MCF 10A (cell line): Measurements from ENCODE around the gene EME2. TPM values are rescaled to one million over a fixed set of nuclear protein-coding genes. Genes with fewer than 3 reads are reported as not detected.

Source experiments
- BruUV-seq: library from RNA; stranded (reverse); fragments of 400-500 nt; replicated peaks from 2 replicates; lab custom pipeline; 2021; lab: Mats Ljungman, UMichigan
- CTCF ChIA-PET: fragments of 300-600 bp; sonication (Branson Sonifier 250); formaldehyde crosslinking; extraction: SDS; loops from one replicate; lab custom pipeline; 2021; ENCODE audit warnings: antibody characterized with exemption, inconsistent platforms; lab: Yijun Ruan, JAX
- POLR2A ChIA-PET: fragments of 300-600, 350-650 bp; sonication (Branson Sonifier 250); formaldehyde crosslinking; extraction: SDS; loops from one replicate; lab custom pipeline; 2020; ENCODE audit warnings: antibody characterized with exemption, inconsistent platforms; lab: Yijun Ruan, JAX
- DNase-seq: peaks from one replicate; pipeline ENCODE4 v3.0.0-alpha.2; 2018; ENCODE audit not compliant: unreplicated experiment
- H3K27ac Mint-ChIP-seq: one replicate; pipeline ENCODE4 v1.8.0; 2022; ENCODE audit warnings: mild to moderate bottlenecking, low read depth, mixed read lengths; ENCODE audit not compliant: unreplicated experiment
- H3K27me3 Mint-ChIP-seq: one replicate; pipeline ENCODE4 v1.8.0; 2022; ENCODE audit warnings: mixed read lengths; ENCODE audit not compliant: insufficient read depth, unreplicated experiment
- H3K36me3 Mint-ChIP-seq: one replicate; pipeline ENCODE4 v1.8.0; 2022; ENCODE audit warnings: mild to moderate bottlenecking, moderate library complexity, mixed read lengths; ENCODE audit not compliant: insufficient read depth, unreplicated experiment
- H3K4me1 Mint-ChIP-seq: one replicate; pipeline ENCODE4 v1.8.0; 2022; ENCODE audit warnings: mixed read lengths; ENCODE audit not compliant: insufficient read depth, unreplicated experiment
- H3K4me3 Mint-ChIP-seq: one replicate; pipeline ENCODE4 v1.8.0; 2022; ENCODE audit warnings: mild to moderate bottlenecking, moderate library complexity, mixed read lengths; ENCODE audit not compliant: unreplicated experiment
- H3K9me3 Mint-ChIP-seq: one replicate; pipeline ENCODE4 v1.8.0; 2022; ENCODE audit warnings: mixed read lengths; ENCODE audit not compliant: unreplicated experiment
- intact Hi-C: fragments of 100-400 bp; cut with micrococcal nuclease; formaldehyde crosslinking; loops from 2 replicates; pipeline ENCODE4 v1.14.1; 2022
- microRNA-seq: library from miRNA; unstranded; fragments of <30 nt; microRNA quantifications from one replicate; pipeline ENCODE4 v1.2.0, GENCODE V29; 2022
- total RNA-seq: library from RNA; stranded (reverse); gene quantifications from 2 replicates; pipeline ENCODE4 v1.2.3, GENCODE V29; 2022
- TF ChIP-seq, protein P1 (sequence below): fragments of 200-600 bp; IDR thresholded peaks from one replicate; pipeline ENCODE4 v1.8.0; 2022; ENCODE audit warnings: antibody characterized with exemption, mild to moderate bottlenecking; ENCODE audit not compliant: unreplicated experiment

The EME2 gene
- total RNA-seq, 1 experiment from 2014 or later = 20.6 TPM

- no peak overlapping the region for H3K27ac Mint-ChIP-seq
- no peaks in the 10 kb centered on the region for H3K27me3 Mint-ChIP-seq
- TF ChIP-seq, protein P1, sequence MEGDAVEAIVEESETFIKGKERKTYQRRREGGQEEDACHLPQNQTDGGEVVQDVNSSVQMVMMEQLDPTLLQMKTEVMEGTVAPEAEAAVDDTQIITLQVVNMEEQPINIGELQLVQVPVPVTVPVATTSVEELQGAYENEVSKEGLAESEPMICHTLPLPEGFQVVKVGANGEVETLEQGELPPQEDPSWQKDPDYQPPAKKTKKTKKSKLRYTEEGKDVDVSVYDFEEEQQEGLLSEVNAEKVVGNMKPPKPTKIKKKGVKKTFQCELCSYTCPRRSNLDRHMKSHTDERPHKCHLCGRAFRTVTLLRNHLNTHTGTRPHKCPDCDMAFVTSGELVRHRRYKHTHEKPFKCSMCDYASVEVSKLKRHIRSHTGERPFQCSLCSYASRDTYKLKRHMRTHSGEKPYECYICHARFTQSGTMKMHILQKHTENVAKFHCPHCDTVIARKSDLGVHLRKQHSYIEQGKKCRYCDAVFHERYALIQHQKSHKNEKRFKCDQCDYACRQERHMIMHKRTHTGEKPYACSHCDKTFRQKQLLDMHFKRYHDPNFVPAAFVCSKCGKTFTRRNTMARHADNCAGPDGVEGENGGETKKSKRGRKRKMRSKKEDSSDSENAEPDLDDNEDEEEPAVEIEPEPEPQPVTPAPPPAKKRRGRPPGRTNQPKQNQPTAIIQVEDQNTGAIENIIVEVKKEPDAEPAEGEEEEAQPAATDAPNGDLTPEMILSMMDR = no peak
- H3K4me1 Mint-ChIP-seq = no peaks in the 10 kb centered on the region
- intact Hi-C loops = no loop called here
- no peak overlapping the region for H3K4me3 Mint-ChIP-seq
- CTCF ChIA-PET = interaction anchor here (0.6 kb wide), 2 partner anchors 30 to 181 kb away, joined by 3 read pairs; no protein-coding TSS in a partner anchor
- no peak for DNase-seq
- no peaks in the 10 kb centered on the region for H3K9me3 Mint-ChIP-seq
- POLR2A ChIA-PET = interaction anchor here (6.1 kb wide), 1 partner anchor 40 kb away, joined by 58 read pairs; the partner anchor contains the start of genes NUBP2 and SPSB3
- no TSS peak for BruUV-seq
- peaks cover 35% of the 10 kb centered on the region for H3K36me3 Mint-ChIP-seq
Observed at GRCh38 chr16:1822801-1823200, 50.2 kb downstream of the EME2 start.

DNA sequence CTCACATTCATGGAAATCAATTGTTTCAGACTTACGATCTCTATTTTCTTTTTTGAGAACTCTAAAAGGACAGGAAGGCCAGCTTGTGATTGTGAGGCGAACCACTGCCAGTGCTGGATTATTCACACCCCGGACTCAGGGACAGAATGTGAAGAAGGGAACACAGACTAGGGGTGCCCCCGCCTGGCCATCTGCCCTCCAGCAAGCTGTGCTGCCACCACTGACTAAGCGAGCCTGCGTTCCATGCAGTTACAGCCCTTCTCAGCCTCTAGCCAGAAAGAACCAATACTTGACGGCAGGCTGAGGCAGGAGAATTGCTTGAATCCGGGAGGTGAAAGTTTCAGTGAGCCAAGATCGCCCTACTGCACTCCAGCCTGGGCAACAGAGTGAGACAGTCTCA lies 51.2 kb downstream of the EME2 start:
- TF ChIP-seq, protein P1 = no peak
- ChIA-PET CTCF (interaction anchor here (0.6 kb wide), 2 partner anchors 66 to 135 kb away, joined by 3 read pairs; no protein-coding TSS in a partner anchor), POLR2A (interaction anchor here (0.7 to 6.1 kb wide), 2 partner anchors 41 to 103 kb away, joined by 3 to 58 read pairs; partner anchors contain the start of genes NUBP2 and SPSB3)
- Mint-ChIP-seq H3K9me3 (no peaks in the 10 kb centered on the region), H3K4me3 (no peak overlapping the region), H3K36me3 (peaks cover 38% of the 10 kb centered on the region), H3K27ac (no peak overlapping the region), H3K4me1 (peaks cover 1% of the 10 kb centered on the region), H3K27me3 (no peaks in the 10 kb centered on the region)
- intact Hi-C loops = no loop called here
- DNase-seq = peak; percentile 51
- BruUV-seq = no TSS peak

GRCh38 chr16:1825381-1825863 lies 52.8 kb downstream of the EME2 start:
- ChIA-PET POLR2A (interaction anchor here (0.8 to 6.1 kb wide), 5 partner anchors 11 to 139 kb away, joined by 3 to 58 read pairs (median 7); partner anchors contain the start of genes NUBP2, RPS2 and SPSB3), CTCF (interaction anchor here (0.5 kb wide), 1 partner anchor 379 kb away, joined by 3 read pairs; no protein-coding TSS in a partner anchor)
- H3K9me3 Mint-ChIP-seq = no peaks in the 10 kb centered on the region
- peak overlapping the region; percentile 58 for H3K4me3 Mint-ChIP-seq
- H3K27me3 Mint-ChIP-seq = no peaks in the 10 kb centered on the region
- no peak for DNase-seq
- peaks cover 7% of the 10 kb centered on the region for H3K4me1 Mint-ChIP-seq
- BruUV-seq = TSS peak; percentile 48
- intact Hi-C loops = no loop called here
- H3K36me3 Mint-ChIP-seq = peaks cover 42% of the 10 kb centered on the region
- no peak overlapping the region for H3K27ac Mint-ChIP-seq
- TF ChIP-seq, protein P1 = no peak

Small RNA genes within 50 kb of the gene (microRNA-seq; reads per million reads assigned to microRNA genes)
- 3.3 reads per million, percentile 24 among the genes with 10 or more reads in this experiment for gene MIR3177

Other genes starting within 250 kb of the EME2 start
- gene TMEM204, start 239.1 kb upstream of the EME2 start, total RNA-seq = not detected in 2 replicates
- gene IFT140, start 160.7 kb upstream of the EME2 start, total RNA-seq = 18.6 and 19.7 TPM in 2 replicates
- 21.8 and 26.3 TPM in 2 replicates for gene CRAMP1, start 160.4 kb upstream of the EME2 start, total RNA-seq
- gene JPT2, start 94.5 kb upstream of the EME2 start, total RNA-seq = 111 and 131 TPM in 2 replicates
- gene MAPK8IP3, start 66.6 kb upstream of the EME2 start, total RNA-seq = 77.4 and 86.6 TPM in 2 replicates
- gene NME3, start 1.3 kb upstream of the EME2 start, total RNA-seq = 44.0 and 44.8 TPM in 2 replicates
- gene MRPS34, start 324 bp downstream of the EME2 start, total RNA-seq = 82.2 and 102 TPM in 2 replicates
- 21.6 and 22.2 TPM in 2 replicates for gene SPSB3, start 9.8 kb downstream of the EME2 start, total RNA-seq
- gene NUBP2, start 10.2 kb downstream of the EME2 start, total RNA-seq = 71.3 and 73.9 TPM in 2 replicates
- not detected in 2 replicates for gene IGFALS, start 20.9 kb downstream of the EME2 start, total RNA-seq
- 44.5 and 69.8 TPM in 2 replicates for gene HAGH, start 54.0 kb downstream of the EME2 start, total RNA-seq
- 18.4 and 21.4 TPM in 2 replicates for gene FAHD1, start 54.4 kb downstream of the EME2 start, total RNA-seq
- not detected in 2 replicates for gene MEIOB, start 99.4 kb downstream of the EME2 start, total RNA-seq
- gene HS3ST6, start 145.6 kb downstream of the EME2 start, total RNA-seq = not detected in 2 replicates
- gene MSRB1, start 170.4 kb downstream of the EME2 start, total RNA-seq = 5.8 and 7.4 TPM in 2 replicates
- gene RPL3L, start 181.9 kb downstream of the EME2 start, total RNA-seq = not detected in 2 replicates
- 202 TPM in 2 replicates for gene NDUFB10, start 186.7 kb downstream of the EME2 start, total RNA-seq
- 4,760 and 4,836 TPM in 2 replicates for gene RPS2, start 192.0 kb downstream of the EME2 start, total RNA-seq
- gene RNF151, start 194.0 kb downstream of the EME2 start, total RNA-seq = 0.39 TPM in 1 of 2 replicates, not detected in the other
- gene TBL3, start 199.2 kb downstream of the EME2 start, total RNA-seq = 25.8 and 26.8 TPM in 2 replicates
- 1.1 TPM in 1 of 2 replicates, not detected in the other for gene NOXO1, start 208.7 kb downstream of the EME2 start, total RNA-seq
- gene GFER, start 211.4 kb downstream of the EME2 start, total RNA-seq = 34.6 and 40.8 TPM in 2 replicates
- 0.68 and 1.1 TPM in 2 replicates for gene SYNGR3, start 217.2 kb downstream of the EME2 start, total RNA-seq
- gene ZNF598, start 237.0 kb downstream of the EME2 start, total RNA-seq = 177 and 252 TPM in 2 replicates
- gene NPW, start 247.0 kb downstream of the EME2 start, total RNA-seq = 4.9 and 7.7 TPM in 2 replicates